Activated CD4-positive, alpha-beta T cell treated with anti-CD3 and anti-CD28 coated beads, Interleukin-2, Interleukin-4, amounts not matched to agents 100 ng/mL and 50 ng/mL, durations not matched to agents 16 hours and 8 hours (primary cell): ENCODE measurements around the gene ELAPOR1.

Experiments used
- DNase-seq: peaks from one replicate; pipeline ENCODE4 v3.0.0-alpha.2; 2020; ENCODE audit warnings: low spot score

Gene ELAPOR1

DNA sequence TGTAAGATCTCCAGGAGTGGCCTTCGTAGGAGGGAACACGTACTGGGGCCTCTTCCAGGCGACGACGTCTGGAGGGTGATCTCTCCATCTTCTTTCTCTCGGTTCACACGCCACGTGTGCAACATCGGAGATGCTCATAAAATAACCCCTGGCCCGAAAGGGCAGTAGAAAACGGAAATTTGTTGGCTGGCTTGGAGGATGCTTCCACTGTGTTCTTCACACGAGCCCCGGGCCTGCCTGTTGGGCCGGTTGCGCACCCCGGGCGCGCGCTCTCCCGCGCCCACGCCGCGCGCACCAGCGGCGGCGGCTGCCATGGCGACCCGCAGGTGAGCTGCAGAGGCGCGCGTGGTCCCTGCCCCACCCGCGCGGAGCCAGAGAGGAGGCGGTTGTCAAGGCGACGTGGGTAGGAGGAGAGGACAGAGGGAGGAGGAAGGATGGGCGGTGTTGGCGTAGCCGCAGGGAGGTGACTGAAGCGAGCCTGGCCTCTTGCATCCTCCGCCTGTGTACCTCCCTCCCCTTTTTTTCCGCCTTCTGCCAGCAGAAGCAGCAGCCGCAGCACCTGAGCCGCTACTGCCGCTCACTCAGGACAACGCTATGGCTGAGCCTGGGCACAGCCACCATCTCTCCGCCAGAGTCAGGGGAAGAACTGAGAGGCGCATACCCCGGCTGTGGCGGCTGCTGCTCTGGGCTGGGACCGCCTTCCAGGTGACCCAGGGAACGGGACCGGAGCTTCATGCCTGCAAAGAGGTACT is at the start of gene ELAPOR1:
Gene ELAPOR1 (plus strand): TSS at position 526 of the 752 bp plus-strand sequence. CDS start 69 bp downstream, at position 595.
- DNase-seq: peak; percentile 77

DNA sequence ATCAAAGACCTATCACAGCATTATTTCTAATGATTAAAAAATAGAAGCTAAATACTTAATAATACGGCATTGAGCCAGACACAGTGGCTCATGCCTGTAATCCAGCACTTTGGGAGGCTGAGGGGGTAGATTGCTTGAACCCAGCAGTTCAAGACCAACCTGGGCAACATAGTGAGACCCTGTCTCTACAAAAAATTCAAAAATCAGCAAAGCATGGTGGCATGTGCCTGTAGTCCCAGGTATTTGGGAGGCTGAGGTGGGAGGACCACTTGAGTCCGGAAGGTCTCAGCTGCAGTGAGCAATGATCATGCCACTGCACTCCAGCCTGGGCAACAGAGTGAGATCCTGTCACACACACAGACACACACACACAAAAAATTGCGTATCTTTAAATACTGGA is 48.8 kb upstream of the ELAPOR1 start:
- no peak for DNase-seq

- DNase-seq: no peak
Measured at GRCh38 chr1:109067883-109068282, 46.0 kb upstream of the ELAPOR1 start.

GRCh38 chr1:109069294-109069693 is 44.6 kb upstream of the ELAPOR1 start:
- DNase-seq: no peak

DNA sequence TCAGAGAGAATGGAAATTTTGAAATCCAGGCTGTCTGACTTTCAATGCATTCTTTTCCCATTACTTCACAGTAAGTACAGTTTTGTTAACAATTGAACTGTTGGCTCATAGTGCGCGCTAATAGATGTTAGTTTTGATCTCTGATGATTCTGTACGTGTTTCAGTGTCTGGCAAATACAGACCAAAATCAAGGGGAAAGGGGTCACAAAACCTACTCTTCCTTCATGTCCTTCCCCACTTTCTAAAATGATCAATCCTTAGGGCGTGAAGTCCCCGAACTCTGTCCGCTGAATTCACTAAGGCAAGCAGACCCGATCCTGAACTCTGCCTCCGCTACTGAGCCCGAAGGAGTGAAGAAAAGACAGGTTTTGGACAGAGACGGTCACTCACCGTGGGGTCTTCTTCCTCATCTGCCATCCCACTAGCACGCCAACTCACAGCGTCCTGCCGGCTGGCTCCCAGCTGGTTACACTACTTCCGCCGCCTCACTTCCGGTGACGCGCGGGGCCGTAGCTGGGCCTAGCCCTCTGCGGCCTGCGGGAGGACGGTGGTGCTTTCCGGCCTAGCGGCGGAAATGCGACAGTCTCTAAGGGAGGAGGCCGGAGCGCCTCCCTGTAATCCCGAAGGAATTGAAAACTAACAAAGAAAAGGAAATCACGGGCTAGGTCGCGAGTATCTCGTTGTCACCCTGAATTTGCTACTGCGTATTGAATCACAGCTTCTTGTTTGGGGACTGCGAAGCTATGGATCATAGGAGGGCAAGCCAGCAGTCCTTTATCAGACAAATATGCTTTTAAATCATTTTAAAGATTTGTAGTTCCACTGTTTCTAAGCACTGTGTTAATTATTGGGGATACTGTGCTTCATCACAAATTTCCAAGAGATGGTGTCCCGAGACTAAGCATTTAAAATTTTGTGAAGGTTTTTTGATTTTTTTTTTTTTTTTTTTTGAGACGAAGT is 38.1 kb upstream of the ELAPOR1 start, which contains the start of gene TAF13:
Gene TAF13 (minus strand): TSS at position 473 of the 960 bp plus-strand sequence. CDS start 56 bp downstream, at position 417.
- peak; percentile 92 for DNase-seq

- DNase-seq: no peak
Measured at GRCh38 chr1:109078317-109078716, 35.6 kb upstream of the ELAPOR1 start.

DNA sequence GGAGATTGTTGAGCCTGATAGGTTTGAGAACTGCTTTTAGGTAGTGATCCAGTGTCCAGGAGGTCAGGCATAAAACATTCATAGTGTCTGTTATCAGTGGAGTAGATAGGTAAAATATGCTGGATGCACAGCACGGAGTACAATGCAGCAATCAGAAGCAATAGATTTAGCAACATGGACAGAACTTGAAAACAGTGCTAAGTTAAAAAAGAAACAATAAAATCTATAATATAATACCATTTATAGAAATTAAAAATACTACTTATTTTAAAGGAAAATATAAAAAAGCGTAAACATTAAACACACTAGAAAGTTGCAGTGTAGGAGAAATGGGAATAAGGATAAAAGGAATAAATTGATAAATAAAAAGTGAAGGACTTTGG is 34.7 kb upstream of the ELAPOR1 start:
- DNase-seq: no peak

- DNase-seq: no peak
Measured at GRCh38 chr1:109080441-109081082, 33.4 kb upstream of the ELAPOR1 start.

- DNase-seq: no peak
Measured at GRCh38 chr1:109083501-109083900, 30.4 kb upstream of the ELAPOR1 start.

DNA sequence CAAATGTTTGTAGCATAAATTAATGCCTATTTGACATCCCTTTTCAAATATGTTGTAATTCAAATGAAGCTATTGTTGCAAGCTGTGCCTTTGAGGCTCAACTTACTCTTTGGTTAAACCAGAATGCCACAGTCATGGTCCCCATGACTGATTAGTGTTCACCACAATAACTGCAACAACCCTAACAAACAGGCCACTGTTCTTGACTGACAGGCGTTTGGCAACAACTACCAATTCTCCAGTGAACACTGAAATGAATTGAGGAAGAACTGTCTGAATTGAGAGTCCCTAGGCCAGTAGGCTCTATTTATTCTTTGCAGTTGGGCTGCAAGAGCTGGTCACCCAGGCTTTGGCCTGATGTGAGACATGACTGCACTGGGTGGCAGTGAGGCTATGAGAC is 30.0 kb upstream of the ELAPOR1 start:
- DNase-seq: no peak

DNA sequence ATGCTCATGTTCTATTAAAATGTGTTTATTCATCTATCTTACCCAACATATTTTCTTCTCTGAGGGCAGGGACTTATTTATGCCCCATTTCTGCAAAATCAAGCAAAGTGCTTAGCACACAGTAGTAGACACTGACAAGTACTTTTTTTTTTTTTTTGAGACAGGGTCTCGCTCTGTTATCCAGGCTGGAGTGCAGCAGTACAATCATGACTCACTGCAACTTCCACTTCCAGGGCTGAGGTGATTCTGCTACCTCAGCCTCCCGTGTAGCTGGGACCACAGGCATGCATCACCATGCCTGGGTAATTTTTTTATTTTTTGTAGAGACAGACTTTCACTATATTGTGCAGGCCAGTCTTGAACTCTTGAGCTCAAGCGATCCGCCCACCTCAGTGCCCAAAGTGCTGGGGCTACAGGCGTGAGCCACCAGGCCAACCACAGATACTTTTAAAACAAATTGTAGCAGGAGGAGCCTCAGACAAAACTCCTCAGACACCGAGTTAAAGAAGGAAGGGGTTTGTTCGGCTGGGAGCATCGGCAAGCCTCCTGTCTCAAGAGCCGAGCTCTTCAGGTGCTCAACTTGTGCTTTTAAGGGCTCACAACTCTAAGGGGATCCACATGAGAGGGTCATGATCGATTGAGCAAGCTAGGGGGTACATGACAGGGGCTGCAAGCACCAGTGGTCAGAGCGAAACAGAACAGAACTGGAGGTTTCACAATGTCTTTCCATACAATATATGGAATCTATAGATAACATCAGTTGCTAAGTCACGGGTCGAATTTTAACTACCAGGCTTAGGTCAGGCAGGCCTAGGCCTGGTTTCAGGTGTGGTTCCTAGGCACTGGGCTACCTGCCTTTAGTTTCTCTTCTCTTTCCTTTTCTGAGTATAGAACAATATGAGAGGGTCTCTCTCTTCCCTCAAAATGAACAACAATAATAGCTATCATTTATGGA is 29.1 kb upstream of the ELAPOR1 start:
- no peak for DNase-seq

DNA sequence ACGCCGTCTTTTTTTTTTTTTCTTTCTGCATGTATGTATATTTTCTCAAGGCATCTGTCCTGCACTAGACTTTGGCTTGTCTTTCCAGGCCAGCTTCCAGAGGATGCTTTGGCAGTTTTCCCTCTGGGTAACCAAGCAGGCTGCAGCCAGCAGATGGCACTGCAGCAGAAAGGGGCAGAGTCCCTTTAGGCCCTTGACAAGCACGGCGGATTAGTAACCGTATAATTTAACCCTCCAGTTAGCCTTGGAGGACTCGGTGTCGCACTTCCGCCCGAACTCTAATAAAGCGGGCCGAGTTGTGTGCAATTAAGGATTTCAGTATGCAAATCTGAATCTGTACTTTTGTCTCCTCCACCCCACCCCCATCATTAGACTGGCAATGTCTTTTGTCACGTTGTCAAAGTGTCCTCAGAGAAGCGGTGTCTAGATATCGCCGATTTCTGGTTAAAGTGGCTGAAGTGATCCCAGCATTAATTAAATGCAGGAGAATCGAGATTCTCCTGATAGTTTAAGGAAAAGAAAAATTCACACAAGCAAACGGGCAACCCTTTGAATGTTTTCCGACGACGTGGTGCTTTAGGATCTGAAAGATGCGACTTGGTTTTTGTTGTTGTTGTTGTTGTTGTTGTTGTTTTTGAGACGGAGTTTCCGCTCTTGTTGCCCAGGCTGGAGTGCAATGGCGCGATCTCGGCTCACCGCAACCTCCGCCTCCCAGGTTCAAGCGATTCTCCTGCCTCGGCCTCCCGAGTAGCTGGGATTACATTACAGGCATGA is 24.5 kb upstream of the ELAPOR1 start:
- DNase-seq: peak; percentile 50

GRCh38 chr1:109090196-109091077 is 23.5 kb upstream of the ELAPOR1 start, which contains the start of gene TMEM167B:
Gene TMEM167B, plus strand, starts transcription at chr1:109090764. Its CDS starts 109 bp downstream, at chr1:109090873.
- peak; percentile 91 for DNase-seq

DNA sequence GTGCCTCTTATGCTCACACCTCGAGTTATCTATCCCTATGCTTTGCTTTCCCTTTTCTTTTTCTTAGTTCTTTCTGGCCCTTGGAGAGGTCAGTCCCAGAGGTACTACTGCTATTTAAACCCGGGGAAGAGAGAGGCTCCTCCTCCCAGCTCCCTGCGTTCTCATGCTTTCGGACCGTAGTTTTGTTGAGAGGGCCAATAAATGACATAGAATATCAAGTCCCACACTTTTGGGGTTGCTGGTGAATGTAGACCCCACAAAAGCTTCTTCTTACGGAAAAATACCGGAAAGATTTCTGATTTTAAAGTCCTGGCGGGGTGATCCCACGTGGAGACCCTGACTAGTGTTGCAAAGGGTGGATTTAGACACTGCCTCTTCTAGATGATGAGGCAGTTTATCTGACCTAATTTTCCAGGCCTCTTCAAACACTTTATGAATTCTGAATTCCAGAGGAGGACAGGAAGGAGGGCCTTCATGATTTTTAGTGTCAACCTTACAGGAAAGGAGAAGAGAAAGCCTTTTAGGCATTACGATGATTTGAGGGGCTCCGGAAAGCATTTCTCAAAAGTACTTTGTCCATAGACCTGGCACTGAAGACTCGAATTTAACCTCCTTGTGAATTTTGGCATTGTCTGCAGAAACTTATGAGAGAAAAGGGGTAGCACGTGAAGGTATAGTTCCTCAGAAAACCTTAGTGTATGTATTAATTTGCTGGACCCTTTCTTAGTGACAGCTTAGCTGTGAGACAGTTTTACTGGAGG is 22.7 kb upstream of the ELAPOR1 start:
- DNase-seq: no peak

DNA sequence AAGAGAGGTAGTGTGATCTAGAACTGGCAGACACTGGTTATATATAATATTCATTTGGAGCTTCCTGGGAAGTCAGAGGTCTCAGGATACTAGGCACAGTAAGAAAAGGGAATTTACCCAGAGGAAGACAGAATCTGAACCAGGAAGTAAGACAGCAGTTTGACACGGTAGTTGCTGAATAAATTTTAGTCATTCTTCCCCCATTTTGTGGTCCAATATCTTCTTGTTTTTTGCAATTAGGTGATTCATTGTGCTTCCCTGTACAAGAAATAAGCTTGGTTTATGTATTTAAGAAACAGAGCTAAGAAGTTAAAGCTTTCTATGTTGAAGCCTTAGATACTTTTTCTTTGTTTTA is 22.1 kb upstream of the ELAPOR1 start:
- DNase-seq: peak; percentile 46

DNA sequence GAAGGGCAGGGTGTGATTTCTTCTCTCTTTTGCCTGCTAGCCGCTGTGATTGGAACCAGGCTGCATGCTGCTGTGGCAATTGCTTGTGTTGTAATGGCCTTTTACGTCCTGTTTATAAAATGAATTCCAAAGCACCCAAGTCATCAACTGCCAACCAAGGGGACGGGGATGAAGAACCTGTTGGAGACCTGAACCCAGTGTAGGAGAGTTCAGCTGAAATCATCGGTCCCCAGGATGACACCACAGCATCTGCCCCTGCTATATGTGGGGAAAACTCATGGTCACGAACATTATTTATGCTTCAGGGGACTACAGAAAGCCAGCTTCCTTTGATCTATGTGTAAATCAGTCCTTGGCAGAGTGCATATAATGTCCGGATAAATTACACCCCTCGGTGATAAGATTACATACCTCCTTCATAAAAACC is 19.5 kb upstream of the ELAPOR1 start:
- no peak for DNase-seq

GRCh38 chr1:109094871-109095270 is 19.0 kb upstream of the ELAPOR1 start:
- DNase-seq: no peak

DNA sequence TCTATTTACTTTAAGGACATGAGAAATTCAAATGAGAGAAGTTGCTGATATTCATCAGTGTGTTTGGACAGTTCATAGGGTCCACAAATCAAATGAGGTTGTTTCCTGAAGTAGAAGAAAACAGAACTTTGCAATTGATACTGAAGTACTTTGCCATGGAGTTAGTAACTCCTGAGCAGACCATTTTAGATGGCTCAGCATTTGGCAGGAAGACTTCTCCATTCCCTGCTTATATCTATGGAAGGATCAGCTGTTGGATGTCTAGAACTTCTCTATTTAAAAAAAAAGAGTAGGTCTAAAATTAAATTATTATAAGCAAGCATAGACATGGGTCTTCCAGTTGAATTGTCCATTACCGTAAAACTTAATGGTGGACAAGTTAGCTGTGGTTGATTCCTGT is 18.3 kb upstream of the ELAPOR1 start:
- no peak for DNase-seq

- no peak for DNase-seq
Measured at GRCh38 chr1:109096120-109096519, 17.8 kb upstream of the ELAPOR1 start.
